Thymus (tissue), 11 donors: Measurements from ENCODE around the gene ZNF286A. TPM values are rescaled to one million over a fixed set of nuclear protein-coding genes. Genes with fewer than 3 reads are reported as not detected.
"Not testable (repeated sequence)": the region's sequence is repeated elsewhere in the genome, so short reads cannot be mapped to it uniquely, and the experiment has no call there.

Experiments
- DNase-seq, 9 donors: peaks; one replicate each; pipeline ENCODE4 v3.0.0-alpha.2; 2013; ENCODE audit warnings: low spot score in 9 of 9, low read depth in 6 of 9, missing footprints in 1 of 9
- H3K27ac ChIP-seq, 2 donors: one replicate each; pipeline ENCODE4 v1.5.1; 2013; ENCODE audit warnings: control low read depth in 1 of 2, low read depth in 1 of 2, low read length in 1 of 2, mild to moderate bottlenecking in 1 of 2, moderate library complexity in 1 of 2
- H3K27me3 ChIP-seq, 2 donors: one replicate each; pipeline ENCODE4 v1.5.1; 2013; ENCODE audit warnings: low read length in 1 of 2; ENCODE audit not compliant: control insufficient read depth in 2 of 2, insufficient read depth in 1 of 2
- H3K36me3 ChIP-seq, 2 donors: one replicate each; pipeline ENCODE4 v1.5.1; 2013; ENCODE audit warnings: low read length in 1 of 2, mild to moderate bottlenecking in 1 of 2, moderate library complexity in 1 of 2; ENCODE audit not compliant: control insufficient read depth in 2 of 2, insufficient read depth in 2 of 2
- H3K4me1 ChIP-seq, 2 donors: one replicate each; pipeline ENCODE4 v1.5.1; 2013; ENCODE audit warnings: low read length in 2 of 2; ENCODE audit not compliant: control insufficient read depth in 2 of 2, insufficient read depth in 2 of 2
- H3K4me3 ChIP-seq, 2 donors: one replicate each; pipeline ENCODE4 v1.5.1; 2013; ENCODE audit warnings: low read length in 2 of 2, control low read depth in 1 of 2, mild to moderate bottlenecking in 1 of 2
- H3K9me3 ChIP-seq, 2 donors: one replicate each; pipeline ENCODE4 v1.5.1; 2013; ENCODE audit warnings: low read length in 1 of 2, mild to moderate bottlenecking in 1 of 2; ENCODE audit not compliant: control insufficient read depth in 2 of 2, insufficient read depth in 1 of 2
- WGBS: extraction: QIAGEN DNeasy Blood & Tissue Kit; methylation state at CpG from one replicate; pipeline ENCODE4 v1.1.7; 2013; 5-methylcytosine and 5-hydroxymethylcytosine counted together
- polyA plus RNA-seq: library from polyadenylated mRNA; stranded (reverse); fragments of 200-250 nt; gene quantifications from one replicate; pipeline ENCODE4 v1.2.3, GENCODE V29; 2013
- total RNA-seq: library from RNA; stranded (reverse); fragments of 120-200 nt; gene quantifications from one replicate; pipeline ENCODE4 v1.2.4, GENCODE V29; 2013
- donor health status: healthy.

ZNF286A gene
- total and polyA plus RNA-seq, 2 donors = 9.4 to 26.1 TPM

GRCh38 chr17:15742051-15742795 lies 42.7 kb downstream of the ZNF286A start:
- DNase-seq = no peak
- H3K27ac ChIP-seq = no peak overlapping the region
- no peak overlapping the region for H3K4me3 ChIP-seq
- no peaks in the 10 kb centered on the region for H3K9me3 ChIP-seq
- H3K36me3 ChIP-seq = no peaks in the 10 kb centered on the region
- H3K27me3 ChIP-seq = no peaks in the 10 kb centered on the region
- no peaks in the 10 kb centered on the region for H3K4me1 ChIP-seq
- 92% methylated on average over 15 of the region's 15 CpGs for WGBS

- 95% methylated on average over 7 of the region's 7 CpGs for WGBS
- no peak for DNase-seq
- no peak overlapping the region for H3K27ac ChIP-seq
- H3K9me3 ChIP-seq = no peaks in the 10 kb centered on the region
- H3K36me3 ChIP-seq = no peaks in the 10 kb centered on the region
- no peak overlapping the region for H3K4me3 ChIP-seq
- no peaks in the 10 kb centered on the region for H3K27me3 ChIP-seq
- no peaks in the 10 kb centered on the region for H3K4me1 ChIP-seq
Measured at GRCh38 chr17:15742921-15743320, 43.4 kb downstream of the ZNF286A start.

DNA sequence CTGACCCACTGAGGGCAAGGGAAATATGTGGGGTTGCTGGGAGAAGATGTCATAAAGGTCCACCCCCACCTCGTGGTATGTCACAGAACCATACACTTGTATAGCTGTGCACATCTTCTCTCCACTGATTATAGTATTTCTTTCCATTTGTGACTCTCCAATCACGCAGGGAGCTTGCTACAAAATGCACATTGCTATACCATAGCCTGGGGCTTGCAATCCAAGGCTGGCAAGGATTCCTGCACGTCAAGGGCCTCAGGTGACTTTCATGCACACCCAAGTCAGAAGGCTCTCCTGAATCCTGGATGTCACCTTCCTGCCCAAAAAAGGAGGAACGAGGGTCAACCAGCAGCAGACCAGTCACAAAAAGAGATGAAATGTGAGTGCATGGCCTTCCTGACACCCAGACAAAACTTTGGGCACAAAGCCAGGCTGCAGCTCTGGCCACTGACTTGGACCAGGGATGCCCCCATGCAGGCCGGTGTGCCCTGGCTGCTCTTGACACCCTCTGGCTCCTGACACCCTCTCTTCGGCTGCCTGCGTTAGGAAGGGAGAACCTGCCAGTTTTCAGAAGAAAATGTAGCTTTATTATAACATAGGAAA lies 44.6 kb downstream of the ZNF286A start:
- DNase-seq = no peak
- WGBS = 95% methylated on average over 7 of the region's 7 CpGs
- H3K27me3 ChIP-seq = peaks cover 0 to under 1% of the 10 kb centered on the region in 2 donors

DNA sequence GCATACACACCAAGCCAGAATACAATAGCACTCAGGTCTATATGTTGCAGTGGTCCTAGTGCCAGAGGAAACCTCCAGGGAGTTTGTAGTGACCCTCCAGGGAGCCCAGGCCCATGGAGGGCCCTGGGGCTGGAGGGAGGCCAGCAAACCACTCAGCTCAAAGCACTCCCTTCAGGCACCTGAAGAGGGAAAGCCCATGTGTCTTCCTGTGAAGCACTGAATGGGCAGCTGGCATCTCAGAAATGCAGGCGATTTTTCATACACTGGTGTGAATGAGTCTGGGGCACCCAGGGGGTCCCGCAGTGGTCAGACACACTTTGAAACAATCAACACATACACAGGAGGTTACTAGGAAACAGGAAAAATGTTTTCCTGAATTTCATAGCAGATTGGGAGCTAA lies 45.3 kb downstream of the ZNF286A start:
- no peak overlapping the region for H3K4me3 ChIP-seq
- H3K4me1 ChIP-seq = no peaks in the 10 kb centered on the region
- H3K9me3 ChIP-seq = no peaks in the 10 kb centered on the region
- DNase-seq = no peak
- H3K27ac ChIP-seq = no peak overlapping the region
- peaks cover 0 to 5% of the 10 kb centered on the region in 2 donors for H3K27me3 ChIP-seq
- H3K36me3 ChIP-seq = no peaks in the 10 kb centered on the region
- 87% methylated on average over 2 of the region's 2 CpGs for WGBS

More for the DNA sequence above, 44.6 kb downstream of the ZNF286A start:
- Histone ChIP-seq H3K9me3 (no peaks in the 10 kb centered on the region), H3K36me3 (no peaks in the 10 kb centered on the region), H3K27ac (no peak overlapping the region), H3K4me3 (no peak overlapping the region), H3K4me1 (no peaks in the 10 kb centered on the region)

DNA sequence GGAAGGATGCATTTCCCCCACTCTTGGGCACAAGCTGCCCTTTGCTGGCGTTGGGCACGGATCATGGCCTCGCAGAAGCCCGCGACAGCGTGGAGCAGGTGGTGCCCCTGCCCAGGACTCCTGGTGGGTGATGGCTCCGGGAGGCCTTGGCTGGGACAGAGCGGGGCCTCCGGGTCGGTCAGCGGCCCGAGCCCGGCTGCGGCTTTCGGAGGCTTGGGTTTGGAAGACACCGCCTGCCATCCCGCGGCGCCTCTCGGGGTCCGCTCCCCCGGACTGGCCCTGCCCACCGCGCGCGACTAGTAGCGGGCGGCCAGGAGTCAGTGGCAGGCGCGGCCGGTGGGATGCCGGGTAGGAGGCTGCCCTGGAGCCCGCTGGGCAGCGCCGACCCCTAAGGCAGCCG lies 49.9 kb downstream of the ZNF286A start:
- H3K4me1 ChIP-seq, H3K9me3 ChIP-seq, H3K27ac ChIP-seq, DNase-seq, H3K4me3 ChIP-seq, H3K36me3 ChIP-seq, H3K27me3 ChIP-seq: not testable (repeated sequence)
- 39% methylated on average over 36 of the region's 36 CpGs for WGBS

DNA sequence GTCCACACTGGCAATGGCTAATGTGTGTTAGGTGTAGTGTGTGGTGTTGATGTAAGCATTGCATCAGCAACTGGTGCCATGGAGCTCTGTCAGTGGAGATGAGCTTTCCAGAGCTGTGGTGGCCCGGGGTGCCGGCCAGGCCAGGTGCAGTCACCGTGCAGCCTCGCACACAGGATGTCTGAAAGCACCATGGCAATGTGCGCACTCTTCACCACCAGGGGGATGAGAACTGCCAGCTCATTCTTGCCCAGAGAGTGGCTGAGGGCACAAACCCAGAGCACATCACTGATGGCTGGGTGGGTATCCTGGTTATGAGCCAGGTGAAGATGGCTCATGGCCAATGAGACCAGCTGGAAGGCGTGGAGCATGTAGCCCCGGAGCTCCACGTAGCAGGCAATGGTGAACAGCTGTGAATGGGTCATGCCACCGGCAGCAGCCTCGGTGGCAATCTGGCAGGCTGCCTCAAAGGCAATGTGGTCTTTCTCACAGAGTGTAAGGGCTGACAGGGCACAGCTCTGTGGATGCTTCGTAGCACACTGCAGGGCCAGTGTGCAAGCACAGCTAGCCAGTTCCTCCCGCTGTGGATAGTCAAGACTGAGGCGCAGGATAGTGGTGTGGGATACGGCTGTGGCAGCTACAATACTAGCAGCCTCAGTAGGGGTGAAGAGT lies 69.4 kb downstream of the ZNF286A start:
- not testable (repeated sequence) for H3K27ac ChIP-seq, H3K4me3 ChIP-seq, H3K4me1 ChIP-seq, H3K36me3 ChIP-seq, DNase-seq, H3K27me3 ChIP-seq, H3K9me3 ChIP-seq
- WGBS = 96% methylated on average over 9 of the region's 14 CpGs

Other genes with a start within 250 kb of the ZNF286A start
- 1.5 TPM for gene CDRT4, start 232.1 kb upstream of the ZNF286A start, total RNA-seq
- gene CDRT4, start 232.1 kb upstream of the ZNF286A start, polyA plus RNA-seq = 25.4 TPM
- gene TVP23C, start 136.3 kb upstream of the ZNF286A start, total RNA-seq = 8.4 TPM
- gene TVP23C, start 136.3 kb upstream of the ZNF286A start, polyA plus RNA-seq = 5.9 TPM
- 0.80 TPM for gene FBXW10B, start 80.0 kb upstream of the ZNF286A start, total RNA-seq
- gene FBXW10B, start 80.0 kb upstream of the ZNF286A start, polyA plus RNA-seq = 1.6 TPM
- 24.1 TPM for gene TRIM16, start 15.4 kb upstream of the ZNF286A start, total RNA-seq
- 14.7 TPM for gene TRIM16, start 15.4 kb upstream of the ZNF286A start, polyA plus RNA-seq
- 0.09 TPM for gene TBC1D26, start 32.5 kb downstream of the ZNF286A start, total RNA-seq
- gene TBC1D26, start 32.5 kb downstream of the ZNF286A start, polyA plus RNA-seq = 0.43 TPM
- gene ADORA2B, start 245.4 kb downstream of the ZNF286A start, total RNA-seq = 1.2 TPM
- 1.1 TPM for gene ADORA2B, start 245.4 kb downstream of the ZNF286A start, polyA plus RNA-seq